H9 (cell line): Measurements from ENCODE around the gene LRG1. TPM values are rescaled to one million over a fixed set of nuclear protein-coding genes. Genes with fewer than 3 reads are reported as not detected.
A peak's percentile ranks its signal among the peaks of the same experiment; 100 is the strongest.

Experiments
- DNase-seq: peaks from one replicate; pipeline ENCODE4 v3.0.0-alpha.2; 2017
- H2AFZ ChIP-seq: one replicate; pipeline ENCODE4 v1.6.1; 2013; ENCODE audit warnings: mild to moderate bottlenecking, low read length, control low read depth, moderate library complexity
- H2AK5ac ChIP-seq: 2 replicates; pipeline ENCODE4 v1.6.1; 2013; ENCODE audit warnings: low read length, control low read depth, mixed read lengths; ENCODE audit not compliant: insufficient read length
- H2BK120ac ChIP-seq: one replicate; pipeline ENCODE4 v1.6.1; 2013; ENCODE audit warnings: low read depth, mild to moderate bottlenecking, low read length, control low read depth, inconsistent platforms; ENCODE audit not compliant: poor library complexity, severe bottlenecking
- H2BK12ac ChIP-seq: 2 replicates; pipeline ENCODE4 v1.6.1; 2013; ENCODE audit warnings: low read length, control low read depth, mixed read lengths, low read depth; ENCODE audit not compliant: insufficient read length
- H2BK15ac ChIP-seq: 2 replicates; pipeline ENCODE4 v1.6.1; 2013; ENCODE audit warnings: low read depth, low read length, control low read depth
- H2BK20ac ChIP-seq: one replicate; pipeline ENCODE4 v1.6.1; 2013; ENCODE audit warnings: low read depth, mild to moderate bottlenecking, low read length, control low read depth, inconsistent platforms; ENCODE audit not compliant: poor library complexity, severe bottlenecking
- H2BK5ac ChIP-seq: 2 replicates; pipeline ENCODE4 v1.6.1; 2013; ENCODE audit warnings: low read length, control low read depth, mixed read lengths; ENCODE audit not compliant: insufficient read length
- H3K14ac ChIP-seq: 2 replicates; pipeline ENCODE4 v1.6.1; 2013; ENCODE audit warnings: low read length, control low read depth; ENCODE audit not compliant: insufficient read depth
- H3K18ac ChIP-seq: 2 replicates; pipeline ENCODE4 v1.6.1; 2013; ENCODE audit warnings: low read depth, mild to moderate bottlenecking, mixed read lengths, low read length, control low read depth; ENCODE audit not compliant: insufficient read length
- H3K23ac ChIP-seq: 2 replicates; pipeline ENCODE4 v1.6.1; 2013; ENCODE audit warnings: low read length, control low read depth, mixed read lengths, low read depth; ENCODE audit not compliant: insufficient read length
- H3K23me2 ChIP-seq: 2 replicates; pipeline ENCODE4 v1.6.1; 2013; ENCODE audit warnings: low read depth, mild to moderate bottlenecking, mixed read lengths, low read length, control low read depth; ENCODE audit not compliant: insufficient read length, poor library complexity, severe bottlenecking
- H3K27ac ChIP-seq: 2 replicates; pipeline ENCODE4 v1.5.1; 2013; ENCODE audit warnings: low read length, control low read depth, mixed read lengths, low read depth; ENCODE audit not compliant: insufficient read length
- H3K27me3 ChIP-seq: 2 replicates; pipeline ENCODE4 v1.6.1; 2013; ENCODE audit warnings: low read length, control low read depth, inconsistent platforms; ENCODE audit not compliant: insufficient read depth
- H3K4ac ChIP-seq: 2 replicates; pipeline ENCODE4 v1.6.1; 2013; ENCODE audit warnings: low read depth, mild to moderate bottlenecking, control low read depth, inconsistent platforms, low read length, moderate library complexity
- H3K4me1 ChIP-seq: 2 replicates; pipeline ENCODE4 v1.6.1; 2013; ENCODE audit warnings: low read length, control low read depth, inconsistent platforms; ENCODE audit not compliant: insufficient read depth
- H3K4me2 ChIP-seq: 2 replicates; pipeline ENCODE4 v1.6.1; 2013; ENCODE audit warnings: low read length, control low read depth, mixed read lengths; ENCODE audit not compliant: insufficient read length, insufficient read depth
- H3K56ac ChIP-seq: 2 replicates; pipeline ENCODE4 v1.6.1; 2013; ENCODE audit warnings: low read depth, mild to moderate bottlenecking, mixed read lengths, low read length, control low read depth; ENCODE audit not compliant: insufficient read length
- H3K79me1 ChIP-seq: 2 replicates; pipeline ENCODE4 v1.6.1; 2013; ENCODE audit warnings: low read depth, mild to moderate bottlenecking, moderate library complexity, low read length, control low read depth, inconsistent platforms; ENCODE audit not compliant: insufficient read depth, poor library complexity, severe bottlenecking
- H3K79me2 ChIP-seq: 2 replicates; pipeline ENCODE4 v1.6.1; 2013; ENCODE audit warnings: low read length, control low read depth, inconsistent platforms; ENCODE audit not compliant: insufficient read depth
- H3K9ac ChIP-seq: 2 replicates; pipeline ENCODE4 v1.6.1; 2013; ENCODE audit warnings: low read length, control low read depth, mixed read lengths; ENCODE audit not compliant: insufficient read length; ENCODE audit errors: extremely low read depth
- H3K9me3 ChIP-seq: one replicate; pipeline ENCODE4 v1.6.1; 2013; ENCODE audit warnings: low read depth, low read length, inconsistent platforms; ENCODE audit not compliant: control insufficient read depth
- H3T11ph ChIP-seq: one replicate; pipeline ENCODE4 v1.6.1; 2013; ENCODE audit warnings: mild to moderate bottlenecking, low read length, control low read depth, inconsistent platforms
- H4K20me1 ChIP-seq: one replicate; pipeline ENCODE4 v1.6.1; 2013; ENCODE audit not compliant: control insufficient read depth, insufficient read length, insufficient read depth
- H4K5ac ChIP-seq: 2 replicates; pipeline ENCODE4 v1.6.1; 2013; ENCODE audit warnings: low read depth, mild to moderate bottlenecking, mixed read lengths, low read length, control low read depth; ENCODE audit not compliant: insufficient read length
- H4K8ac ChIP-seq: replicated peaks from 2 replicates; pipeline ENCODE4 v1.6.1; 2013; ENCODE audit warnings: low read length, control low read depth, mixed read lengths, low read depth; ENCODE audit not compliant: insufficient read length
- H4K91ac ChIP-seq: 2 replicates; pipeline ENCODE4 v1.6.1; 2013; ENCODE audit warnings: low read depth, mild to moderate bottlenecking, moderate library complexity, mixed read lengths, low read length, control low read depth; ENCODE audit not compliant: insufficient read length
- H3K27ac Mint-ChIP-seq, 3 experiments: 2 replicates in 2 of 3; 3 replicates in 1 of 3; pipeline ENCODE4 v1.8.0; 2020 to 2021; ENCODE audit warnings: mixed read lengths in 3 of 3, mild to moderate bottlenecking in 1 of 3, moderate library complexity in 1 of 3
- H3K27me3 Mint-ChIP-seq: 2 replicates; pipeline ENCODE4 v1.8.0; 2021; ENCODE audit warnings: low read depth, mild to moderate bottlenecking, moderate library complexity, mixed read lengths
- H3K36me3 Mint-ChIP-seq, 3 experiments: 2 replicates in 2 of 3; 3 replicates in 1 of 3; pipeline ENCODE4 v1.8.0; 2020 to 2021; ENCODE audit warnings: low read depth in 3 of 3, mixed read lengths in 3 of 3; ENCODE audit not compliant: insufficient read depth in 1 of 3
- H3K4me1 Mint-ChIP-seq, 2 experiments: 2 replicates each; pipeline ENCODE4 v1.8.0; 2020; ENCODE audit warnings: mixed read lengths in 2 of 2
- H3K4me3 Mint-ChIP-seq, 2 experiments: 2 replicates in 1 of 2; 3 replicates in 1 of 2; pipeline ENCODE4 v1.8.0; 2020 to 2021; ENCODE audit warnings: mild to moderate bottlenecking in 2 of 2, mixed read lengths in 2 of 2, moderate library complexity in 1 of 2
- H3K9me3 Mint-ChIP-seq, 2 experiments: 2 replicates in 1 of 2; 3 replicates in 1 of 2; pipeline ENCODE4 v1.8.0; 2020; ENCODE audit warnings: mild to moderate bottlenecking in 2 of 2, mixed read lengths in 2 of 2, moderate library complexity in 1 of 2
- WGBS: extraction: QIAGEN DNeasy Blood & Tissue Kit; methylation state at CpG from one replicate; pipeline ENCODE4 v1.1.7; 2013; ENCODE audit warnings: missing lambda C conversion rate, low lambda C conversion rate, mixed read lengths; ENCODE audit not compliant: insufficient read length; ENCODE audit errors: extremely low coverage; 5-methylcytosine and 5-hydroxymethylcytosine counted together
- total RNA-seq: library from RNA; stranded (reverse); gene quantifications from 2 replicates; pipeline ENCODE4 v1.2.1, GENCODE V29; 2021
- TF ChIP-seq, protein P1 (sequence below): fragments of 200-600 bp; sonication (generic); conservative IDR thresholded peaks from 3 replicates; pipeline ENCODE4 v1.8.0; 2021; ENCODE audit warnings: antibody characterized with exemption, mild to moderate bottlenecking

The LRG1 gene
- total RNA-seq, 1 experiment from 2014 or later: 0.24 TPM

DNA sequence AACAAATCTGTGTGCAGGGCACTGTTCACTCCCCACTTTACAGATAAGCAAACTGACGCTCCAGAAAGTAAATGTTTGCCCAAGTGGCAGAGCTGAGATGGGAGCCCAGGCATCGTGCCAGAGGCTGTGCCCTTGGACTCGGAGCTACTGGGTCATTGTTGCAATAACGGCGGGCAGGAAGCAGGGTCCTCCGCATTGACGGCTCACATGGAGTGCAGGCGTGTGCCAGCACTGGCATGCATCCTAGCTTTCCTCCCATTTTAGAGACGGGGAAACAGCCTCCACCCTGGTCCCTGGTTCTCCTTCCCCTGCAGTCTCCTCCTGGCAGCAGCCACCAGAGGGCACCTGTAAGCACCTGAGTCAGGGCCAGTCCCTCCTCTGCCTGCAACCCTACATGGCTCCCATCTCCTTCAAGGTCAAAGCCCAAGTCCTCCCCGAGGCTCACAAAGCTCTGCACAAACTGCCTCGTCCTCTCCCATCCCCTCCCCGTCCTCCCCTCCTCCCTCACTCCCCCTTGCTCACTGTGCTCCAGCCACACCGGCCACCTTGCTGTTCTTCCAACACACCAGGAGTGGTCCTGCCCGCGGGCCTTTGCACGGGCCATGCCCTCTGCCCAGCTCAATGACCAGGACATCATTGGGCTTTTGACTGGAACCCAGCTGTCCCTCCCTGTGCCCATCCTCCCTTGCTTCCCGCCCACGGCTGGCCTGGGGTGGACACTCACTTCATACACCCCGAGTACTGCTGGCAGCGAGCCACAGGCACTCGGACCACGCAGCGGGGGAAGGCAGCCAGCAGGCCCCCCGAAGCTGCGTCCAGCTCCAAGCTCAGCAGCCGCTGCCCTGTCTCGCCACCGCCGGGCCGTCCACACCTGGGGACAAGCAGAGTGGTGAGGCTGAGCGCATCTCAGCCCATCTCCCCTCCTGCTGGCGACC is 7.7 kb upstream of the LRG1 start:
- no peak overlapping the region for H3T11ph ChIP-seq
- no peaks in the 10 kb centered on the region for H3K4me1 Mint-ChIP-seq
- H2BK120ac ChIP-seq: no peak overlapping the region
- H3K4me1 ChIP-seq: no peaks in the 10 kb centered on the region
- H4K5ac ChIP-seq: no peak overlapping the region
- H2AFZ ChIP-seq: no peak overlapping the region
- H3K9me3 ChIP-seq: no peaks in the 10 kb centered on the region
- H3K14ac ChIP-seq: no peak overlapping the region
- H3K23ac ChIP-seq: no peak overlapping the region
- H3K18ac ChIP-seq: no peak overlapping the region
- no peak overlapping the region for H2AK5ac ChIP-seq
- H2BK12ac ChIP-seq: no peak overlapping the region
- H3K9me3 Mint-ChIP-seq: no peaks in the 10 kb centered on the region
- H3K9ac ChIP-seq: no peak overlapping the region
- no peak overlapping the region for H3K56ac ChIP-seq
- no peak overlapping the region for H4K91ac ChIP-seq
- H2BK5ac ChIP-seq: no peak overlapping the region
- no peaks in the 10 kb centered on the region for H3K27me3 ChIP-seq
- H3K23me2 ChIP-seq: no peaks in the 10 kb centered on the region
- H3K4ac ChIP-seq: no peak overlapping the region
- TF ChIP-seq, protein P1, sequence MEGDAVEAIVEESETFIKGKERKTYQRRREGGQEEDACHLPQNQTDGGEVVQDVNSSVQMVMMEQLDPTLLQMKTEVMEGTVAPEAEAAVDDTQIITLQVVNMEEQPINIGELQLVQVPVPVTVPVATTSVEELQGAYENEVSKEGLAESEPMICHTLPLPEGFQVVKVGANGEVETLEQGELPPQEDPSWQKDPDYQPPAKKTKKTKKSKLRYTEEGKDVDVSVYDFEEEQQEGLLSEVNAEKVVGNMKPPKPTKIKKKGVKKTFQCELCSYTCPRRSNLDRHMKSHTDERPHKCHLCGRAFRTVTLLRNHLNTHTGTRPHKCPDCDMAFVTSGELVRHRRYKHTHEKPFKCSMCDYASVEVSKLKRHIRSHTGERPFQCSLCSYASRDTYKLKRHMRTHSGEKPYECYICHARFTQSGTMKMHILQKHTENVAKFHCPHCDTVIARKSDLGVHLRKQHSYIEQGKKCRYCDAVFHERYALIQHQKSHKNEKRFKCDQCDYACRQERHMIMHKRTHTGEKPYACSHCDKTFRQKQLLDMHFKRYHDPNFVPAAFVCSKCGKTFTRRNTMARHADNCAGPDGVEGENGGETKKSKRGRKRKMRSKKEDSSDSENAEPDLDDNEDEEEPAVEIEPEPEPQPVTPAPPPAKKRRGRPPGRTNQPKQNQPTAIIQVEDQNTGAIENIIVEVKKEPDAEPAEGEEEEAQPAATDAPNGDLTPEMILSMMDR: peak; percentile 57
- no peak overlapping the region for H3K4me3 Mint-ChIP-seq
- H3K79me1 ChIP-seq: no peaks in the 10 kb centered on the region
- peaks cover 3% of the 10 kb centered on the region for H4K20me1 ChIP-seq
- peaks cover 11 to 51% (median 32%) of the 10 kb centered on the region in 3 experiments; a peak in 6 of 7 replicates for H3K36me3 Mint-ChIP-seq
- no peaks in the 10 kb centered on the region for H3K79me2 ChIP-seq
- H2BK15ac ChIP-seq: no peak overlapping the region
- no peak overlapping the region for H2BK20ac ChIP-seq
- no peak for DNase-seq
- H3K4me2 ChIP-seq: no peak overlapping the region
- H3K27me3 Mint-ChIP-seq: peaks cover 2% of the 10 kb centered on the region; the same call in 1 of the 2 replicates
- no peak overlapping the region for H3K27ac ChIP-seq
- H4K8ac ChIP-seq: no peak overlapping the region
- peak overlapping the region in 1 of 3 experiments; percentile 52; a peak in 1 of 7 replicates for H3K27ac Mint-ChIP-seq
- WGBS: no CpG with 5 or more reads among the region's 32 CpGs
